Endothelial cell (in vitro differentiated cells): Measurements from ENCODE around the gene PLSCR1. TPM values are rescaled to one million over a fixed set of nuclear protein-coding genes. Genes with fewer than 3 reads are reported as not detected.
A peak's percentile ranks its signal among the peaks of the same experiment; 100 is the strongest.

Experiments
- DNase-seq: peaks from one replicate; pipeline ENCODE4 v3.0.0; 2021; ENCODE audit warnings: low spot score
- H3K27ac Mint-ChIP-seq: one replicate; pipeline ENCODE4 v1.8.0; 2021; ENCODE audit warnings: mixed read lengths, inconsistent platforms; ENCODE audit not compliant: unreplicated experiment
- H3K27me3 Mint-ChIP-seq: one replicate; pipeline ENCODE4 v1.8.0; 2021; ENCODE audit warnings: mild to moderate bottlenecking, moderate library complexity, mixed read lengths, inconsistent platforms; ENCODE audit not compliant: unreplicated experiment
- H3K36me3 Mint-ChIP-seq: one replicate; pipeline ENCODE4 v1.8.0; 2021; ENCODE audit warnings: mild to moderate bottlenecking, low read depth, mixed read lengths, inconsistent platforms; ENCODE audit not compliant: unreplicated experiment
- H3K4me1 Mint-ChIP-seq: one replicate; pipeline ENCODE4 v1.8.0; 2021; ENCODE audit warnings: mild to moderate bottlenecking, mixed read lengths, inconsistent platforms; ENCODE audit not compliant: unreplicated experiment
- H3K4me3 Mint-ChIP-seq: one replicate; pipeline ENCODE4 v1.8.0; 2021; ENCODE audit warnings: mild to moderate bottlenecking, mixed read lengths, inconsistent platforms; ENCODE audit not compliant: unreplicated experiment
- H3K9me3 Mint-ChIP-seq: one replicate; pipeline ENCODE4 v1.8.0; 2021; ENCODE audit warnings: mixed read lengths, inconsistent platforms; ENCODE audit not compliant: unreplicated experiment
- total RNA-seq: library from RNA; stranded (reverse); fragmentation: NEBNext Ultra II Directional; extraction: Animal tissue kit (Norgen Biotek cat#: 25700); gene quantifications from one replicate; pipeline ENCODE4 v1.2.1, GENCODE V29; 2021; ENCODE audit not compliant: unreplicated experiment
- TF ChIP-seq, protein P1 (sequence below): fragments of 200-600 bp; sonication (generic); IDR thresholded peaks from one replicate; pipeline ENCODE4 v1.5.0; 2021; ENCODE audit warnings: antibody characterized with exemption; ENCODE audit not compliant: unreplicated experiment

PLSCR1 gene
- total RNA-seq, 1 donor from 2014 or later = 77.1 TPM

DNA sequence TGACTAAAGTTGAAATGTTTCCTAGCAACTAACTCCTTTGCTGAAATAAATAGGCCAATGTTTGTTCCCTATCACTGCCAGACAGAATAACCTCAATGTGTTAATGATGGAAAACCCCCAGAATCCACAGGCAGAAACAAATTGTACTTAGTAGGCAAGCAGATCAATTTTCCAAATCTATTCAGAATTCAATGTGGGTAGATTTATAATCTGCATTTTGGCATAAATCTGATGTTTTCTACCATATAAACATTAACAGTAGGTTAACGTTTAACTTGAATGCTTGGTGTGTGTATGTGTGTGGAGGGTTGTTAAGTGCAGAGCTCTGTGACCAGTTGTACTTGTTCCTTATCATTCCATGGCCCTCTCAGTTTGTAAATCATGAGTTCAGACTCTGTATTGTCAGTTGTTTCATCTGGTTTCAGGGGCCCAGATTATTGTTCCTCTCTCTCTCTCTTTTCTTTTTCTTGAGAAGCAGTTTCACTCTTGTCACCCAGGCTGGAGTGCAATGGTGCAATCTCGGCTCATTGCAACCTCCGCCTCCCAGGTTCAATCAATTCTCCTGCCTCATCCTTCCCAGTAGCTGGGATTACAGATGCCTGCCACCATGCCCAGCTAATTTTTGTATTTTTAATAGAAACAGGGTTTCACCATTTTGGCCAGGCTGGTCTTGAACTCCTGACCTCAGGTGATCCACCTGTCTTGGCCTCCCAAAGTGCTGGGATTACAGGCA lies 32.8 kb downstream of the PLSCR1 start:
- no peak overlapping the region for H3K27ac Mint-ChIP-seq
- DNase-seq = no peak
- TF ChIP-seq, protein P1, sequence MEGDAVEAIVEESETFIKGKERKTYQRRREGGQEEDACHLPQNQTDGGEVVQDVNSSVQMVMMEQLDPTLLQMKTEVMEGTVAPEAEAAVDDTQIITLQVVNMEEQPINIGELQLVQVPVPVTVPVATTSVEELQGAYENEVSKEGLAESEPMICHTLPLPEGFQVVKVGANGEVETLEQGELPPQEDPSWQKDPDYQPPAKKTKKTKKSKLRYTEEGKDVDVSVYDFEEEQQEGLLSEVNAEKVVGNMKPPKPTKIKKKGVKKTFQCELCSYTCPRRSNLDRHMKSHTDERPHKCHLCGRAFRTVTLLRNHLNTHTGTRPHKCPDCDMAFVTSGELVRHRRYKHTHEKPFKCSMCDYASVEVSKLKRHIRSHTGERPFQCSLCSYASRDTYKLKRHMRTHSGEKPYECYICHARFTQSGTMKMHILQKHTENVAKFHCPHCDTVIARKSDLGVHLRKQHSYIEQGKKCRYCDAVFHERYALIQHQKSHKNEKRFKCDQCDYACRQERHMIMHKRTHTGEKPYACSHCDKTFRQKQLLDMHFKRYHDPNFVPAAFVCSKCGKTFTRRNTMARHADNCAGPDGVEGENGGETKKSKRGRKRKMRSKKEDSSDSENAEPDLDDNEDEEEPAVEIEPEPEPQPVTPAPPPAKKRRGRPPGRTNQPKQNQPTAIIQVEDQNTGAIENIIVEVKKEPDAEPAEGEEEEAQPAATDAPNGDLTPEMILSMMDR = no peak
- no peaks in the 10 kb centered on the region for H3K9me3 Mint-ChIP-seq
- H3K4me3 Mint-ChIP-seq = no peak overlapping the region
- peaks cover 8% of the 10 kb centered on the region for H3K27me3 Mint-ChIP-seq
- H3K36me3 Mint-ChIP-seq = peaks cover 20% of the 10 kb centered on the region
- peaks cover 33% of the 10 kb centered on the region for H3K4me1 Mint-ChIP-seq

DNA sequence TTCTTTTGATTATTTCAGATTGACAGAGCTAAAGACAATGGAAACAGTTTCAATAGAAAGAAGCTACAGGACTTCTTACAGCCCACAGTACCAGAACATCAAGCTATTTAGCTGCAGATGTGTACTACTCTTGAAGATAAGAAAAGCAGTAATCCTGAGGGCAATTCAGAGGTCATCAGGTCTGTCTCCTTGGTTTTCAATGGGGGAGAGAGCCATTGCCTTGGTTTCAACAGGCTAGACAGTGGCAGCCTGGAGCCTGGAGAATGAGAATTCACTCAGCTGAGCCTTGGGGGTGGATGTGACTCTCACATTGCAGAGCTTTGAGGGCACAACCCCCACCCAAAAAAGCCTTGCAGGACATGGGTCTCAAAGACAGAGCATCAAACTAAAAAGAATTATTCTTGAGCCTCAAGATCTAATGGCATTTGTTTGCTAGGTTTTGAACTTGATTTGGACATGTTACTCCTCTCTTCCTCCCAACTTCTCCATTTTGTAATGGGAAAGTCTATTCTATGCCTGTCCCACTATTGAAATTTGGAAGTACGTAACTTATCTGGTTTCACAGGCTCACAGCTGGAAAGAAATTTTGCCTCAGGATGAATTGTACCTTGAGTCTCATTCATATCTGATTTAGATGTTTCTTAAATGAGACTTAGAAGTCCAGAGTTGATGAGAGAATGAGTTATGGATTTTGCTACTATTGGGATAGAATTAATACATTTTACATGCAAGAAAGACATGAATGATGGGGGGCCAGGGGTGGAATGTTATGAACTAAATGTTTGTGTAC lies 36.9 kb downstream of the PLSCR1 start:
- DNase-seq = no peak
- TF ChIP-seq, protein P1 = no peak
- Mint-ChIP-seq H3K27ac (peak overlapping the region; percentile 96), H3K4me1 (peaks cover 46% of the 10 kb centered on the region), H3K4me3 (no peak overlapping the region), H3K27me3 (peaks cover 5% of the 10 kb centered on the region), H3K9me3 (no peaks in the 10 kb centered on the region), H3K36me3 (peaks cover 6% of the 10 kb centered on the region)

DNA sequence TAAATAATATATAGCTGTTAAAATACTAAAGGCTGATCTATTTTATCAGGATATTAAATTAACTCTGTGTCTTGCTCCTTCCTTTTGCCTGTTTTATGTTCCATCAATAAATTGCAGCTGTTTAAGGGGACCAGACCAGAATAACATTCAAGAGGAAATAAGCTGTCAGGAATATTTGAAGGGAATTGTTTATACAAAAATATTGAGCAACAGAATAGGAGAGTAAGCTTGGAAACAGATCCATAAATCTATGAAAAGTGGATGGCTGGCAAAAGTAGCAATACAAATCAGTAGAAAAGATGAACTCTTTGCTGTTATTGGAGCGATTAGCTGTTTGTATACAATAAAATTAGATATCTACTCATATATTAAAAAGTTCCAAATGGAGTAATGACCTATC lies 38.9 kb downstream of the PLSCR1 start:
- no peaks in the 10 kb centered on the region for H3K9me3 Mint-ChIP-seq
- no peak for DNase-seq
- H3K4me1 Mint-ChIP-seq = peaks cover 41% of the 10 kb centered on the region
- no peaks in the 10 kb centered on the region for H3K36me3 Mint-ChIP-seq
- H3K27ac Mint-ChIP-seq = peak overlapping the region; percentile 96
- TF ChIP-seq, protein P1 = no peak
- peaks cover 3% of the 10 kb centered on the region for H3K27me3 Mint-ChIP-seq
- no peak overlapping the region for H3K4me3 Mint-ChIP-seq

DNA sequence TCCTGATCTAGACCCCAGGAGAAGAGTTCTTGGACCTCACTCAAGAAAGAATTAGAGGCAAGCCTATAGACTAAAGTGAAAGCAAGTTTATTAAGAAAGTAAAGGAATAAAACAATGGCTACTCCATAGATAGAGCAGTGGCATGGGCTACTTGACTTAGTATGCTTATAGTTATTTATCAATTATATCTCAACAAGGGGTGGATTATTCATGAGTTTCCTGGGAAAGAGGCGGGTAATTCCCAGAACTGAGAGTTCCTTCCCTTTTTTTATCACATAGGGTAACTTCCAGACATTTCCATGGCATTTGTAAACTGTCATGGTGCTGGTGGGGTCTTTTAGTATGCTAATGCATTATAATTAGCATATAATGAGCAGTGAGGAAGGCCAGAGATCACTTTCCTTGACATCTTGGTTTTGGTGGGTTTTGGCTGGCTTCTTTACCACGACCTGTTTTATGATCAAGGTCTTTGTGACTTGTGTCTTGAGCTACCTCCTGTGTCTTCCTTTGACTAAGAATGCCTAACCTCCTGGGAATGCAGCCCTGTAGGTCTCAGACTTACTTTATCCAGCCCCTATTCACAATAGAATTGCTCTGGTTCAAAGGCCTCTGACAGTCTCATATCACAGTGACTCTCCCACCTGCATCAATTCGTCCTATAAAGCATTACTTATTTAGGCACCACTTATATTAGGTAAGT lies 39.8 kb downstream of the PLSCR1 start:
- no peak overlapping the region for H3K4me3 Mint-ChIP-seq
- TF ChIP-seq, protein P1 = no peak
- H3K4me1 Mint-ChIP-seq = peaks cover 36% of the 10 kb centered on the region
- no peaks in the 10 kb centered on the region for H3K9me3 Mint-ChIP-seq
- DNase-seq = no peak
- no peaks in the 10 kb centered on the region for H3K36me3 Mint-ChIP-seq
- peak overlapping the region; percentile 88 for H3K27ac Mint-ChIP-seq
- no peaks in the 10 kb centered on the region for H3K27me3 Mint-ChIP-seq
